ENCODE results near the gene DYNC1H1.

DNA sequence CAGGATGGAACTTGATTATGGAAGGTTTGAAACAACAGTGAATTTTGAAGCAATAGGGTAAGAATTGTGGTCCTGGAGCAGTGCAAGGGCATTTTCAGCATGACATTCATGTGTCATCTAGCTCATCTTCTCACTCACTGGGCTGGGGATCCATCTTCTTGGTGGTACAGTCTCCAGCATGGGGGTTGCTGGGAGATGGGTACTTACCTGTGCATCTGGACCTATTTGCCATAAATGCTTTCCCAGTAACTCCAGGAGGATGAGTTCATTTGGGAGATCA, 115.3 kb downstream of the DYNC1H1 start:
- TF ChIP-seq GATA2 (IDR thresholded peaks at IDR 0.05; ENCODE audit: low read depth, low read length) (no peak), GATA3 (IDR thresholded peaks at IDR 0.05; ENCODE audit: low read depth, low read length) (no peak)

Data from SH-SY5Y (cell line).